Mesendoderm (in vitro differentiated cells): Measurements from ENCODE around the gene UNC119B.

Source experiments
- DNase-seq: peaks from one replicate; pipeline ENCODE4 v3.0.0; 2013
- H2AK5ac ChIP-seq: 2 replicates; pipeline ENCODE4 v1.6.1; 2013; ENCODE audit warnings: low read length, inconsistent platforms
- H2BK120ac ChIP-seq: 2 replicates; pipeline ENCODE4 v1.6.1; 2013; ENCODE audit warnings: low read depth, mild to moderate bottlenecking, low read length, moderate library complexity, mixed read lengths
- H2BK15ac ChIP-seq: replicated peaks from 2 replicates; pipeline ENCODE4 v1.6.1; 2013; ENCODE audit warnings: low read depth, mild to moderate bottlenecking, moderate library complexity
- H2BK5ac ChIP-seq: 2 replicates; pipeline ENCODE4 v1.6.1; 2013; ENCODE audit warnings: low read length, inconsistent platforms
- H3K18ac ChIP-seq: 2 replicates; pipeline ENCODE4 v1.6.1; 2013; ENCODE audit warnings: mild to moderate bottlenecking, low read length, mixed read lengths
- H3K23ac ChIP-seq: one replicate; pipeline ENCODE4 v1.6.1; 2013; ENCODE audit warnings: low read length
- H3K27ac ChIP-seq: 2 replicates; pipeline ENCODE4 v1.5.1; 2013; ENCODE audit warnings: low read depth, mild to moderate bottlenecking, inconsistent platforms, low read length, moderate library complexity
- H3K27me3 ChIP-seq: 2 replicates; pipeline ENCODE4 v1.6.1; 2013; ENCODE audit warnings: low read length, control low read depth, mild to moderate bottlenecking, inconsistent platforms; ENCODE audit not compliant: insufficient read depth, poor library complexity
- H3K36me3 ChIP-seq: 2 replicates; pipeline ENCODE4 v1.6.1; 2013; ENCODE audit warnings: low read length, inconsistent platforms; ENCODE audit not compliant: control insufficient read depth, insufficient read depth
- H3K4ac ChIP-seq: one replicate; pipeline ENCODE4 v1.6.1; 2013; ENCODE audit warnings: low read depth, mild to moderate bottlenecking, low read length, moderate library complexity
- H3K4me1 ChIP-seq: 2 replicates; pipeline ENCODE4 v1.6.1; 2013; ENCODE audit warnings: low read depth, low read length, inconsistent platforms; ENCODE audit not compliant: control insufficient read depth
- H3K4me2 ChIP-seq: 2 replicates; pipeline ENCODE4 v1.6.1; 2013; ENCODE audit warnings: low read length
- H3K4me3 ChIP-seq: 2 replicates; pipeline ENCODE4 v1.5.1; 2013; ENCODE audit warnings: mild to moderate bottlenecking, low read length
- H3K56ac ChIP-seq: one replicate; pipeline ENCODE4 v1.6.1; 2013; ENCODE audit warnings: low read length
- H3K79me1 ChIP-seq: 2 replicates; pipeline ENCODE4 v1.6.1; 2013; ENCODE audit warnings: low read length, inconsistent platforms
- H3K79me2 ChIP-seq: 2 replicates; pipeline ENCODE4 v1.6.1; 2013; ENCODE audit warnings: mild to moderate bottlenecking, low read length; ENCODE audit not compliant: control insufficient read depth, insufficient read depth
- H3K9ac ChIP-seq: 2 replicates; pipeline ENCODE4 v1.6.1; 2013; ENCODE audit warnings: low read length, inconsistent platforms
- H4K5ac ChIP-seq: one replicate; pipeline ENCODE4 v1.6.1; 2013; ENCODE audit warnings: low read length
- H4K8ac ChIP-seq: one replicate; pipeline ENCODE4 v1.6.1; 2013; ENCODE audit warnings: low read depth, mild to moderate bottlenecking, control low read depth, low read length, moderate library complexity
- WGBS: extraction: QIAGEN DNeasy Blood & Tissue Kit; methylation state at CpG from one replicate; pipeline ENCODE4 v1.1.7; 2013; ENCODE audit warnings: low lambda C conversion rate, missing lambda C conversion rate; ENCODE audit not compliant: insufficient coverage; ENCODE audit errors: extremely low coverage; 5-methylcytosine and 5-hydroxymethylcytosine counted together

UNC119B gene

DNA sequence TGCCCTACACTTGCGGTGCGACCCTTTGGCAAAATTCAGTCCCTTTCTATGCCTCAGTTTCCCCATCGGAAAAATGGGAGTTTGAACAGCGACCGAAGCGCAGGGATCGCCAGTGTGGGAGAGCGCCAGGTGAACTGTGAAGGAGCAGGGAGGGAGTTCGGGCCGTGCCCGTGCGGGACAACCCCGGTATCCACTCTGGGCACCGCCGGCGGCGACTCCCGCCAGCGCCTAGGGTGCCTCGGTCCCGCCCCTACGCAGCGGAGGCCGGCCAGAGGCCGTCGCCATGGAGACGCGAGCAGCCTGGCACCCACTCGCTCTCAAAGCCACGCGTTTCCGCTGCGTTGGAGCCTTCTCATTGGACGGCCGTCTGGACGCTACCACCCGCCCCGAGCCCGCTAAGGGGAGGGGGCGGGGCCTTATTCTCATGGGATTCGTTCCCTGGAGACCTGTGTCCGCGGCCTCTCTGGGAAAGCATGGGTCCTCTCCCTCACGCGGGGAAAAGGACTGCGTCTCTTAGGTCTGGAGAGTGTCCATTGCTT is 24.0 kb upstream of the UNC119B start:
- peak; percentile 99 for DNase-seq
- Histone ChIP-seq H3K56ac (peak overlapping the region; percentile 97), H3K79me2 (peaks cover 41% of the 10 kb centered on the region), H2AK5ac (no peak overlapping the region), H3K4ac (no peak overlapping the region), H3K4me1 (peaks cover 15% of the 10 kb centered on the region), H2BK15ac (no peak overlapping the region), H4K8ac (no peak overlapping the region), H3K4me3 (peak overlapping the region; percentile 77), H3K79me1 (peaks cover 16% of the 10 kb centered on the region), H2BK5ac (peak overlapping the region; percentile 37), H3K23ac (no peak overlapping the region), H3K18ac (peak overlapping the region; percentile 36), H3K27ac (peak overlapping the region; percentile 76), H3K36me3 (no peaks in the 10 kb centered on the region), H2BK120ac (no peak overlapping the region), H4K5ac (no peak overlapping the region), H3K4me2 (peak overlapping the region; percentile 94), H3K27me3 (no peaks in the 10 kb centered on the region), H3K9ac (peak overlapping the region; percentile 87)
- no CpG with 5 or more reads among the region's 46 CpGs for WGBS

DNA sequence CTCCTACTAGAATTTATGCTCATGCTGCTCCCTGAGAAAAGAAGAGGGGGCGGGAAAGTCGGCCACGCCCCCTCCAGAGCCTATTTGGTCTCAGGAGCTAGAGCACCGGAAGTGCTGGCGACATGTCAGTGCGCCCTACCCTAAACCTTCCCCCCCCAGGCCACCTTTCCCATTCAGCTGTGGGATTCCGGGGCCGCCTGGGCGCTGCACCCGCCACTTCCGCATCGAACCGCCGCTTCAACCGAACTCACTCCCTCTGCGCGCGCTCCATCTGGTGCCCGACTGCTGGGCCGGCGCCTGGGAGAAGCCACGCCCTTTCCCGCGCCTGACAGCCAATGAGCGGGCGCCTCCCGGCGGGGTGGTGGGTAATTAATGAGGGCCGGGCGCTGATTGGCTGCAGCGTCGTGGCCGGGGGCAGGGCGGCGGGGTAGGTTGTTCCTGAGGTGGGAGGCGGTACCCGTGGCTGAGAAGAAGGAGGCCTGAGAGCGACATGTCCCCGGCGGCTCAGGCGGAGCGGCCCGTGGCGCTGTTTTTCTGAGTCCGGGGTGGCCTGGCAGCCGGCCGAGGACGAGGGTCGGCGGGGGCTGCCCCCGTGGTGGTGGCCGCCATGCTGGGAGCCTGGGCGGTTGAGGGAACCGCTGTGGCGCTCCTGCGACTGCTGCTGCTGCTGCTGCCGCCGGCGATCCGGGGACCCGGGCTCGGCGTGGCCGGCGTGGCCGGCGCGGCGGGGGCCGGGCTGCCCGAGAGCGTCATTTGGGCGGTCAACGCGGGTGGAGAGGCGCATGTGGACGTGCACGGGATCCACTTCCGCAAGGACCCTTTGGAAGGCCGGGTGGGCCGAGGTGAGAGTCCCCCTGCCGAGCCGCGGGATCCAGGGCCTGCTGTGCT is 23.3 kb upstream of the UNC119B start, which contains the start of gene MLEC:
TSS of gene MLEC (plus strand) at position 460 of the 888 bp plus-strand sequence. CDS start at position 608, 148 bp downstream.
- no peak within 1 kb of the TSS for H4K8ac ChIP-seq
- no peak within 1 kb of the TSS for H2AK5ac ChIP-seq
- no peak within 1 kb of the TSS for H2BK15ac ChIP-seq
- no peak within 1 kb of the TSS for H4K5ac ChIP-seq
- peak within 1 kb of the TSS; percentile 81 for H3K4ac ChIP-seq
- H3K27me3 ChIP-seq, result no peaks in the 10 kb centered on the region
- peak within 1 kb of the TSS; percentile 9 for H2BK120ac ChIP-seq
- peak within 1 kb of the TSS; percentile 69 for H3K18ac ChIP-seq
- peak within 1 kb of the TSS; percentile 94 for H3K4me2 ChIP-seq
- peaks cover 17% of the 10 kb centered on the region for H3K4me1 ChIP-seq
- H3K27ac ChIP-seq, result peak within 1 kb of the TSS; percentile 76
- H3K4me3 ChIP-seq, result peak within 1 kb of the TSS; percentile 77
- WGBS, result no CpG with 5 or more reads among the region's 84 CpGs
- H3K56ac ChIP-seq, result peak within 1 kb of the TSS; percentile 97
- H3K23ac ChIP-seq, result no peak within 1 kb of the TSS
- no peaks in the 10 kb centered on the region for H3K36me3 ChIP-seq
- H3K79me1 ChIP-seq, result peaks cover 19% of the 10 kb centered on the region
- H2BK5ac ChIP-seq, result peak within 1 kb of the TSS; percentile 37
- DNase-seq, result peak; percentile 98
- peaks cover 47% of the 10 kb centered on the region for H3K79me2 ChIP-seq
- peak within 1 kb of the TSS; percentile 96 for H3K9ac ChIP-seq

DNA sequence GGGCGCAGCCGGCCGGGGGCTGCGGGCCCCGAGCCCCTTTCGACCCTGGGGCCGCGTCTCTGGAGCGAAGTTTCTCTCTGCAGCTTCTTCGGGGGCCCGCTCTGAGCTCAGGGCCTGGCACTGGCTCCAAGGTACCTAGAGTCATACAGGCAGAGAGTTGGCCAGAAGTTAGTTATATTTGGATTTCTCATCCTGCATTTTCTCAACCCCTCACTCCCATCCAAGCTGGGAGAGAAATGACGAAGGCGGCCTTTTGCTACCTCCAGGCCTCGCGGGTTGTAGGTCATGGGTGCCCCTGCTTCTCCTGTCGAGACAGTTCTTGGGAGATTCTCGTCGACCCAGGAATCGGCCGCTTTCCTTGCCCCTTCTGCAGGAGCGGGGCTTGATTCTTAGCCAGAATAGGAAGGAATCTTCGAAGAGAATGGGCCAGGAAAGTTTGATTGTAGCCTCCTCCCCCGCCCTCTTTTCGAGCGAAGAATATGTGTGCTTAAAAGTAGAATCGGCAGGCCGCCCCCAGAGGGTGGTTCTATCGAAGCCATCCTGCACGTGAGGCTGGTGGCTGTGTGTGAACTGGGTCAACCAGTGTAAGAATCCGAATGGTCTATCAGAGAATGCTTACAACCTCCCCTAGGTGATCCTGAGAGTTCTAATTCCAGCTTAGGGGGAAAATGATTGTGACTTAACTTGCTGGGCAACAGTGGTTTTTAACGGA is 22.5 kb upstream of the UNC119B start:
- Histone ChIP-seq H2BK15ac (no peak overlapping the region), H3K18ac (peak overlapping the region; percentile 69), H4K5ac (no peak overlapping the region), H2BK120ac (no peak overlapping the region), H3K79me2 (peaks cover 55% of the 10 kb centered on the region), H3K4ac (peak overlapping the region; percentile 81), H3K23ac (no peak overlapping the region), H3K4me3 (peak overlapping the region; percentile 63), H3K9ac (peak overlapping the region; percentile 96), H3K27me3 (no peaks in the 10 kb centered on the region), H3K4me2 (peak overlapping the region; percentile 39), H3K27ac (no peak overlapping the region), H2AK5ac (no peak overlapping the region), H3K36me3 (no peaks in the 10 kb centered on the region), H2BK5ac (no peak overlapping the region), H3K56ac (peak overlapping the region; percentile 96), H3K79me1 (peaks cover 23% of the 10 kb centered on the region), H3K4me1 (peaks cover 19% of the 10 kb centered on the region), H4K8ac (no peak overlapping the region)
- peak; percentile 54 for DNase-seq
- no CpG with 5 or more reads among the region's 31 CpGs for WGBS

DNA sequence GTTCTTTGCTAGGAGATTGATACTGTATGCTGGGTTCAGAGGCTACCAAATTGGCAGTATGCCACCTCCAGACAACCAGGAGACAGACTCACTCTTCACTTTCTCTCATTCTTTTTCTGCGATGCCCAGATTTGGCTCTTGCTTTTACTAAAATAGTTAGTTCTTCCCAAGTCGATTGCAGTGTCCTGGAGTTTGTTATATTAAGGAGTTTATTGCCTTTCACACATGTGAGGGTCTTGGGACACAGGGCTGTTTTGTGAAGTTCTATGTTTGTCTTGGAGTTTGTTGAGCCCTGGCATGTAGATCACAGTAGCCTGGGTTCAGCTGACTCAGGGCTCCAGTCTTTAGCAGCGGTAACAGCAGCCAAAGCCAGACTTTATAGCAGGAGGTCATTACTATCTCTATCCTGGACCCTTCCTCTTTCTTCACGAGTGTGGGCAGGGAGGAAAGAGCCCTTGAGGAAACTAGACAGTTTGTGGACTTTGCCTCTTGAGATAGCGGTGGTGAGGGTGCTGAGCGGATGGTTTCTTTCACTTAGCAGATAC is 21.7 kb upstream of the UNC119B start:
- no peak for DNase-seq
- peak overlapping the region; percentile 96 for H3K56ac ChIP-seq
- H3K36me3 ChIP-seq, result no peaks in the 10 kb centered on the region

DNA sequence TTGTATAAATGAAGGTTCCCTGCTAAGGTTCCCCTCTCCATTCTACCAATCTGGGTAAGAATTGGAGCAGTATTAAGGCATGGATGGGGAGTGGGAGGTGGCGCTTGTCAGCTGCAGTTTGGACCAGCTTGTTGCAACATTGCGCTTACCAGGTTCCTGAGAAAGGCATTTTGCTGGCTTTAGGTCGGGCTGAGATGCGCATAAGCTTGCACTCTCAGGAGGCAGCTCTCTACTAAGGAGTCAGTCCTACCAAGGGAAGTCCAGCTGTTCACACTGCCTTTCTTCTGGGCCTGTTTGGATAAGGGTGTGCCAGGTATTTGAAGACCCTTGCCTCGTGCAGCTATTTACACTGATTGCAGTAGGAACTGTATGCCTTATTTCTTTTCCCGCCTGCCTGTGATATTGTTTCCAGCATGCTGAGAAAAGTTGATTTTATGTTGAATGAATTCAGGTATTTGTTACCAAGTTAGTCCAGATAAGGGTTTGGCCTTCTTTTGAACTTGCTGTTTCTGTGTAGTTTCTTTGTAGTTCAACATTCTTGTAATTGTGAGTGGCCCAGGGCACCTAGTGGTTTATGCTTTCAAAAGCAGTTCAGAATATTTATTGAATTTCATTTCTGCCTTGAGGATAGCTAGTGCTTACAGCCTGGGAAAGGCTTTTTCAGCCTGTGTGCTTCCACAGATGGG is 20.7 kb upstream of the UNC119B start:
- Histone ChIP-seq H3K18ac (no peak overlapping the region), H3K23ac (peak overlapping the region; percentile 35), H3K4me1 (peaks cover 19% of the 10 kb centered on the region), H3K56ac (peak overlapping the region; percentile 81), H4K5ac (no peak overlapping the region), H2AK5ac (no peak overlapping the region), H3K79me2 (peaks cover 64% of the 10 kb centered on the region), H2BK5ac (no peak overlapping the region), H3K36me3 (peaks cover 6% of the 10 kb centered on the region), H3K27me3 (no peaks in the 10 kb centered on the region), H3K4me2 (peak overlapping the region; percentile 56), H3K79me1 (peaks cover 35% of the 10 kb centered on the region), H2BK120ac (no peak overlapping the region), H3K4ac (no peak overlapping the region), H3K4me3 (no peak overlapping the region), H3K27ac (no peak overlapping the region), H4K8ac (no peak overlapping the region), H2BK15ac (no peak overlapping the region), H3K9ac (peak overlapping the region; percentile 96)
- no CpG with 5 or more reads among the region's 6 CpGs for WGBS
- DNase-seq, result peak; percentile 57

More for the DNA sequence above, 21.7 kb upstream of the UNC119B start:
- Histone ChIP-seq H3K27ac (no peak overlapping the region), H3K27me3 (no peaks in the 10 kb centered on the region), H3K4me2 (peak overlapping the region; percentile 39), H3K9ac (peak overlapping the region; percentile 96), H4K5ac (no peak overlapping the region), H3K4me1 (peaks cover 19% of the 10 kb centered on the region), H3K79me2 (peaks cover 61% of the 10 kb centered on the region), H3K18ac (no peak overlapping the region), H3K23ac (no peak overlapping the region), H2BK5ac (no peak overlapping the region), H3K4ac (no peak overlapping the region), H3K4me3 (peak overlapping the region; percentile 63), H2BK15ac (no peak overlapping the region), H2BK120ac (no peak overlapping the region), H2AK5ac (no peak overlapping the region), H4K8ac (no peak overlapping the region), H3K79me1 (peaks cover 30% of the 10 kb centered on the region)
- no CpG with 5 or more reads among the region's 6 CpGs for whole genome bisulfite sequencing
